GM19023 (cell line): Measurements from ENCODE around the gene CCDC88C.
"Not testable (repeated sequence)": the region's sequence is repeated elsewhere in the genome, so short reads cannot be mapped to it uniquely, and the experiment has no call there.

Experiments
- ATAC-seq: cut with Tn5 transposase; IDR thresholded peaks from one replicate; pipeline ENCODE4 v1.9.1; 2021; ENCODE audit warnings: mild to moderate bottlenecking, moderate library complexity; ENCODE audit not compliant: unreplicated experiment

The CCDC88C gene, protein sequence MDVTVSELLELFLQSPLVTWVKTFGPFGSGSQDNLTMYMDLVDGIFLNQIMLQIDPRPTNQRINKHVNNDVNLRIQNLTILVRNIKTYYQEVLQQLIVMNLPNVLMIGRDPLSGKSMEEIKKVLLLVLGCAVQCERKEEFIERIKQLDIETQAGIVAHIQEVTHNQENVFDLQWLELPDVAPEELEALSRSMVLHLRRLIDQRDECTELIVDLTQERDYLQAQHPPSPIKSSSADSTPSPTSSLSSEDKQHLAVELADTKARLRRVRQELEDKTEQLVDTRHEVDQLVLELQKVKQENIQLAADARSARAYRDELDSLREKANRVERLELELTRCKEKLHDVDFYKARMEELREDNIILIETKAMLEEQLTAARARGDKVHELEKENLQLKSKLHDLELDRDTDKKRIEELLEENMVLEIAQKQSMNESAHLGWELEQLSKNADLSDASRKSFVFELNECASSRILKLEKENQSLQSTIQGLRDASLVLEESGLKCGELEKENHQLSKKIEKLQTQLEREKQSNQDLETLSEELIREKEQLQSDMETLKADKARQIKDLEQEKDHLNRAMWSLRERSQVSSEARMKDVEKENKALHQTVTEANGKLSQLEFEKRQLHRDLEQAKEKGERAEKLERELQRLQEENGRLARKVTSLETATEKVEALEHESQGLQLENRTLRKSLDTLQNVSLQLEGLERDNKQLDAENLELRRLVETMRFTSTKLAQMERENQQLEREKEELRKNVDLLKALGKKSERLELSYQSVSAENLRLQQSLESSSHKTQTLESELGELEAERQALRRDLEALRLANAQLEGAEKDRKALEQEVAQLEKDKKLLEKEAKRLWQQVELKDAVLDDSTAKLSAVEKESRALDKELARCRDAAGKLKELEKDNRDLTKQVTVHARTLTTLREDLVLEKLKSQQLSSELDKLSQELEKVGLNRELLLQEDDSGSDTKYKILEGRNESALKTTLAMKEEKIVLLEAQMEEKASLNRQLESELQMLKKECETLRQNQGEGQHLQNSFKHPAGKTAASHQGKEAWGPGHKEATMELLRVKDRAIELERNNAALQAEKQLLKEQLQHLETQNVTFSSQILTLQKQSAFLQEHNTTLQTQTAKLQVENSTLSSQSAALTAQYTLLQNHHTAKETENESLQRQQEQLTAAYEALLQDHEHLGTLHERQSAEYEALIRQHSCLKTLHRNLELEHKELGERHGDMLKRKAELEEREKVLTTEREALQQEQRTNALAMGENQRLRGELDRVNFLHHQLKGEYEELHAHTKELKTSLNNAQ (N-terminal part only)

DNA sequence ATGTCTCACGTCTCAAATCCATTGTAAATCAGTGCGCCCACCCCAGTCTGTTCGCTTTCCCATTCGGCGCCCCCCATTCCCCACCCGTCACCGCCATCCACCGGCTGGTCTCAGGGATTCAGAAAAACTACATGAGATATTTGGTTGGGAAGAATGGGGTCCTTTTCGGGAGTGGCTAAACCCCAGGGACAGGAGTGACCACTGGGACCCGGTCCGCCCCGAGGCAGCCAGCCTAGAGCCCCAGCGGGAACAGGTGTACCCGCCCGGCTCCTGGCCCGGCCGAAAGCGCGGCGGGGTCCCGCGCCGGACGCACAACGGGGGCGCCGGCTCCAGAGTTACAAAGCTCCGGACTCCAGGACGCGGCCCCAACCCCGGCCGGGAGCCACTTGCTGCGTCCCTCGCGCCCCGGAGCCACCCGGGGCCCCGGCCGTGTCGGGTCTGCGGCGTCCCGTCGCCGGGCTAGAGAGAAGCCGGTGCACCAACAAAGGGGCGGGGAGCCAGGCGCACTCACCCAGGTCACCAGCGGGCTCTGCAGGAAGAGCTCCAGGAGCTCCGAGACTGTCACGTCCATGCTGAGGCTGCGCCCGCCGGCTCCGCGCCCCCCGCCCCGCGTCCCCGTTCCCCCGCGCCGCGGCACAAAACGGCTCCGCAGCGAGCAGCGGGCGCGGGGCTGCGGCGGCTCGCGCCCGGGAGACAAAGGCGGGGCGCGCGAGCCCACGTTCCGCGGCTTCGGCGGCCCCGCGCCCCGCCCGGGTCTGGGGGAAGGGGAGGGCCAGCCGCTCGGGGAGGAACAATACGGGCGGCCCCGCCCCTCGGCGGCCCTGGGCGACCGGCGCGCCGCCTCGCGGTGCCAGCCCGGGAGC is at the start of gene CCDC88C:
Gene CCDC88C, minus strand, starts transcription at position 701 of the 863 bp plus-strand sequence. Its CDS starts 130 bp downstream, at position 571.
- peak; percentile 59 for ATAC-seq

DNA sequence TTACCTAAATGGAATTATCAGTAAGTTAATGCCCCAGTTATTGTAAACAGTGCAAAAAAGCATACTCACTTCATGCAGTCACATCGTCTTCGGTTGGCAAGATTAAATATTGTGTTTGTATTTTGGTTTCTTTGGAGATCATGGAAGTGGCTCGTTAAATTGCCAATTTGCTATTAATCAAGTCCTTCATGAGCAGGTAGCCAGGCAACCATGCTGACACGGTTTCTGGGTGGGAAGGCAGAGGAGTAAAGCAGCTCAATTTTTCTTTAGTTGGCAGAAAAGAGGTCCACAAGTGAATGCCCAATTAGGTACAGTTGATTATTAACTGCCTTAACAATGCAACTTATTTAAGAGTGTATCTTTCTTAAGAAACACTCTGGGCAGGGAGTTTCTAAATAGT is 48.6 kb upstream of the CCDC88C start:
- no peak for ATAC-seq

DNA sequence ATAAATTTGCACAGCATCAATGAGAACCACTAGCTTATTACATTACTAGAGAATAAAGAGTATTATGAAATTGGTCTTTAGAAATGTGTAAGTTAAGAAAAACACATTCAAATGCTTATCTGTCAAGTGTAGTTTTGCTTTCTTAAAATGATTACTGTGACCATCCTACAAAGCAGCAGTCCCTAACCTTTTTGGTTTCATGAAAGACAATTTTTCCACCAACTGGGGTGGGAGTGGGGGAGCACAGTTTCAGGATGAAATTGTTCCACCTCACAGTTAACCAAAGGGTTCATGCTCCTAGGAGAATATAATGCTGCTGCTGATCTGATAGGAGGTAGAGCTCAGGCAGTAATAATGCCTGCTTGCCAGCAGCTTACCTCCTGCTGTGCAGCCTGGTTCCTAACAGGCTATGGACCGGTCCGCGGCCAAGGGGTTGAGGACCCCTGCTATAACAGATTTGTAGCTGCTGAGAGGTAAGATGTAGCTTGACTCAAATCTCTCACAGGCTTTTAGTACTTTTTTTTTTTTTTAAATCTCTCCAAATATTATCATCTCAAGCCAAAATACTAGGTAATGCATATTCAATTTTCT is 47.1 kb upstream of the CCDC88C start:
- ATAC-seq: no peak

DNA sequence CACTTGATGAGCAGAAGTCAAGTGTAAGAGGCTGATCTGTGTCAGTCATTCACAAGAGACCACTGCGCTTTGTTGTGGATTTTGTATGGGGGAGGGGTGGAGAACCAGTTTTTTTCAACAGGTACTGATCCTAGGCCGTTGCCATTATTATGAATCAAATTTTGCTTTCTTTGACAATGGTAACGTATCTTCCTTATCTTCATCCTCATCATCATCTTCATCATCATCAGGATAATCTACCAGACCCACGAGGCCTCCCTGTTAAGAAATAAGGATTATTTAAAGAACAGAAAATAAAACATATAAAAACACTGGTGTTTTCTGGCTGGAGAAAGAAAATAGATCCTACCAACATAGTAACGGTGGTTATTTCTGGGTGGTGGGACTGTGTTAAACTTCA is 41.0 kb upstream of the CCDC88C start:
- no peak for ATAC-seq

DNA sequence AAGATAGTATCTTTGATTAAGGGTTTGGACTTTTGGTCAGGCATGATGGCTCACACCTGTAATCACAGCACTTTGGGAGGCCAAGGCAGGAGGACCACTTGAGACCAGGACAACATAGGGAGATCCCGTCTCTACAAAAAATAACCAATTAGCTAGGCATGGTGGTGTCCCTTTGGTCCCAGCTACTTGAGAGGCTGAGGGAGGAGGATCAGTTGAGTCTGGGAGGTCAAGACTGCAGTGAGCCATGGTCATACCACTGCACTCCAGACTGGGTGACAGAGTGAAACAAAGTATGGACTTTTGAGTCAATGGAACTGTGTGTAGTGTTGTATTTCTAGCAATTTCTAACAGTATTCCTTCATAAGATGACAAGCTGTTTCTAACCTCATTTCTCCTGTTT is 38.7 kb upstream of the CCDC88C start:
- ATAC-seq: no peak

DNA sequence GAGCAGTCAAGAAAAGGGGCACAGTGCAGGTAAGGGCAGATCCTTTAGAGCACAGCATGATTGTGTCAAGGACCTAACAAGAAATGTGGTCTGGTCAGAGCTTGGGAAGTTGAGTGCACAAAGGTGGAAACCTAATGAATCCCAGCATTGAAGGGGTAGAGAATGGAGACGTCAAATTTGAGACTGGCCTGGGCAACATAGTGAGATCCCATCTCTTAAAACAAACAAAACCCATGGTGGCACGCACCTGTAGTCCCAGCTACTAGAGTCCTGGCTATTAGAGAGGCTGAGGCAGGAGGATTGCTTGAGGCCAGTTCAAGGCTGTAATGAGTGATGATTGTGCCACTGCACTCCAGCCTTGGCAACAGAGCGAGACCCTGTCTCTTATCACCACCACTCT is 37.0 kb upstream of the CCDC88C start:
- no peak for ATAC-seq

DNA sequence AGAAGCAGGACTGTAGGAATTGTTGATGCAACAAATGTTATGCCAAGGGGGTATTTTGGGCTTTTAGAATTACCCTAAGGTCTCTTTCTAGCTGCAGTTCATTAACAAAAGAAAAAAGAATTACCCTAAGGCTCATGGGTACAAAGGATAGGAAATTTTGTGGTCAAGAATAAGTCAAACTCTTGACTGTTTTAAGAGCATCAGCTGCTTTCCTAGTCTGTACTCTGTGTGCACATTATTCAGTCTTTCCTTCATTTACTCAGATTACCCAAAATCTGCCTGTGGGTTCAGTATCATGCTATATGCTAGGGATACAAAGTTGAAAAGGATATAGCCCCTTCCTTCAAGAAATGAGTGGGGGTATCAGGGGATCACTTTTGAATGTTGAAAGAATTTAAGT is 36.5 kb upstream of the CCDC88C start:
- ATAC-seq: no peak

DNA sequence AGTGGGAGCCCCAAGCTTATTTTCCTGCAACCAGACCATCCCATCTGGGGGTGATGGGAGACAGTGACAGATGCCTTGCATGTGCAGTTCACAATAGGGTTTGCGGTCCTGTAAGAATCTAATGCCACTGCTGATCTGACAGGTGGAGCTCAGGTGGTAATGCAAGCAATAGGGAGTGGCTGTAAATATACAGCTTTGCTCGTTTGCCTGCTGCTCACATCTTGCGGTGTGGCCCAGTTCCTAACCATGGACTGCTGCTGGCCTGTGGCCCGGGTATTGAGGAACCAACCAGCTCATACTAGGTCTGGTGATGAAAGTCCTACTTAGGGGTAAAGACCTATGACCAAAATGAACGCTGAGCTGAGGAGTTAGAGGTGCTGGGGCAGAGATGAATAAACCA is 36.1 kb upstream of the CCDC88C start:
- ATAC-seq: no peak

DNA sequence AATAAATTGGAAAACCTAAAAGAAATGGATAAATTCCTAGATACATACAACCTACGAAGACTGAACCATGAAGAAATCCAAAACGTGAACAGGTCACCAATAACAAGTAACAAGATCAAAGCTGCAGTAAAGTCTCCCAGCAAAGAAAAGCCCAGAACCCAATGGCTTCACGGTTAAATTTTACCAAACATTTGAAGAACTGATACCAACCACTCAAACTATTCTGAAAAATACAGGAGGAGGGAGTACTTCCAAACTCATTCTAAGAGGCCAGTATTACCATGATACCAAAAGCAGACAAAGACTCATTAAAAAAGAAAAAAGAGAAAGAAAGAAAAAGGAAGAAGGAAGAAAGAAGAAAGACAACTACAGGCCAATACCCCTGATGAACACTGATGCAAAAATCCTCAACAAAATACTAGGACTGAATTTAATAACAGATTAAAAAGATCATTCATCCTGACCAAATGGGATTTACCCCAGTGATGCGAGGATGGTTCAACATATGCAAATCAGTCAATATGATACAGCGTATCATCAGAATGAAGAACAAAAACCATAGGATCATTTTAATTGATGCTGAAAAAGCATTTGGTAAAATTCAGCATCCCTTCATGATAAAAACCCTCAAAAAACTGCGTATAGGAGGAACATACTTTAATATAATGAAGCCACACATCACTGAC is 26.9 kb upstream of the CCDC88C start:
- no peak for ATAC-seq

DNA sequence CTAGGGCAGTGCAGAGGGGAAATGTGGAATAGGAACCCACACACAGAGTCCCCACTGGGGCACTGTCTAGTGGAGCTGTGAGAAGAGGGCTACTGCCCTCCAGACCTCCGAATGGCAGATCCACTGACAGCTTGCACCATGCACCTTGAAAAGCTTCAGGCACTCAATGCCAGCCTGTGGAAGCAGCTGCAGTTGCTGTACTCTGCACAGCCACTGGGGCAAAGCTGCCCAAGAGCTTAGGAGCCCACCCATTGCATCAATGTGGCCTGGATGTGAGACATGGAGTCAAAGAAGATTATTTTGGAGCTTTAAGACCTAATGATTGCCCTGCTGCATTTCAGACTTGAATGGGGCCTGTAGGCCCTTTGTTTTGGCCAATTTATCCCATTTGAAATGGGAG is 21.7 kb upstream of the CCDC88C start:
- no peak for ATAC-seq

DNA sequence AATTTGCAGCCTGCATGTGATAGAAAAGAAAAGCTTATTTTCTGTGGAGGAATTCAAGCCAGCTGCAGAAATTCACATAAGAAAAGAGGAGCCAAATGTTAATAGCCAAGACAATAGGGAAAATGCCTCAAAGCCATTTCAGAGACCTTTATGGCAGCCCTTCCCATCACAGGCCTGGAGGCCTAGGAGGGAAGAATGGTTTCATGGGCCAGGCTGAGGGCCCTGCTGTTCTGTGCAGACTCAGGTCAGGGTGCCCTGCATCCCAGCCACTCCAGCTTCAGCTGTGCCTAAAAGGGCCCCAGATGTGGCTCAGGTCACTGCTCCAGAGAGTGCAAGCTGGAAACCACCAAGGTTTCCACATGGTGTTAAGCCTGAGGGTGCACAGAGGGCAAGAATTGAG is 21.2 kb upstream of the CCDC88C start:
- no peak for ATAC-seq

DNA sequence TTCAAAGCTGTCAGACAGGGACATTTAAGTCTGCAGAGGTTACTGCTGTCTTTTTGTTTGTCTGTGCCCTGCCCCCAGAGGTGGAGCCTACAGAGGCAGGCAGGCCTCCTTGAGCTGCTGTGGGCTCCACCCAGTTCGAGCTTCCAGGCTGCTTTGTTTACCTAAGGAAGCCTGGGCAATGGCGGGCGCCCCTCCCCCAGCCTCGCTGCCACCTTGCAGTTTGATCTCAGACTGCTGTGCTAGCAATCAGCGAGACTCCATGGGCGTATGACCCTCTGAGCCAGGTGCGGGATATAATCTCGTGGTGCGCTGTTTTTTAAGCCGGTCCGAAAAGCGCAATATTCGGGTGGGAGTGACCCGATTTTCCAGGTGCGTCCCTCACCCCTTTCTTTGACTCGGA is 18.6 kb upstream of the CCDC88C start:
- ATAC-seq: not testable (repeated sequence)

DNA sequence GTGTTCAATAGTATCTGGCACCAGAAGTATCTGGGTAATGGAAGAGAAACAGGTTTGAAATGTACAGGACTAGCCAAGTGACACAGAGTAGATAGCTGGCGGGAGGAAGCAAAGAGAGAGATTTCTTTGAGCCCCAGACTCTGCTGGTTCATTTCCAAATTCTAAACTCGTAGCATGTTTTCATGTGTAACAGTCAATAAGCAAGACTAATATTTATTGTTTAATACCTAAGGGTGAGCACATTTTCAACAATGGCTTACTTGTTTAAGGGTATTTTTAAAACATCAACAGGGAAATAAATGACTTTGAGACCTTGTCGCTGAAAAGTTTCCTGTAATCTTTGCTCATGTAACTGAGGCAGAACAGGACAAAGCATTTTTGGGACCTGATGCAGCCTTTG is 11.8 kb upstream of the CCDC88C start:
- ATAC-seq: no peak

DNA sequence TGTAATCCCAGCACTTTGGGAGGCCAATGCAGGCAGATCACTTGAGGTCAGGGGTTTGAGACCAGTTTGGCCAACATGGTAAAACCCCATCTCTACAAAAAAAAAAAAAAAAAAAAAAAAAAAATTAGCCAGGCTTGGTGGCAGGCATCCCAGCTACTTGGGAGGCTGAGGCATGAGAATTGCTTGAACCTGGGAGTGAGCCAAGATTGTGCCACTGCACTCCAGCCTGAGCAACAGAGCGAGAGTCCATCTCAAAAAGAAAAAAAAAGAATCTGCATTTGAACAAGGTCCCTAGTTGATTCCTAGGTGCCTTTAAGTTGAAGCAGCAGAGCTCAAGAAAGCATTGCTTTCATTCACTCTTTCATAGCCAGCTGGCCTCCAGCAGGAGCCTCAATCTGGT is 11.3 kb upstream of the CCDC88C start:
- ATAC-seq: not testable (repeated sequence)

DNA sequence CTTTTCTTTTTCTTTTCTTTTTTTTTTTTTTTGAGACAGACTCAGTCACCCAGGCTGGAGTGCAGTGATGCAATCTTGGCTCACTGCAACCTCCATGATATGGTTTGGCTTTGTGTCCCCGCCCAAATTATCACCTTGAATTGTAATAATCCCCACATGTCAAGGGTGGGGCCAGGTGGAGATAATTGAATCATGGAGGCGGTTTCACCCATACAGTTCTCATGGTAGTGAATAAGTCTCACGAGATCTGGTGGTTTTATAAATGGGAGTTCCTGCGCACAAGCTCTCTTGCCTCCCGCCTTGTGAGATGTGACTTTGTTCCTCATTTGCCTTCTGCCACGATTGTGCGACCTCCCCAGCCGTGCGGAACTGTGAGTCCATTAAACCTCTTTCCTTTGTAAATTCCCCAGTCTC is 7.9 kb upstream of the CCDC88C start:
- not testable (repeated sequence) for ATAC-seq

DNA sequence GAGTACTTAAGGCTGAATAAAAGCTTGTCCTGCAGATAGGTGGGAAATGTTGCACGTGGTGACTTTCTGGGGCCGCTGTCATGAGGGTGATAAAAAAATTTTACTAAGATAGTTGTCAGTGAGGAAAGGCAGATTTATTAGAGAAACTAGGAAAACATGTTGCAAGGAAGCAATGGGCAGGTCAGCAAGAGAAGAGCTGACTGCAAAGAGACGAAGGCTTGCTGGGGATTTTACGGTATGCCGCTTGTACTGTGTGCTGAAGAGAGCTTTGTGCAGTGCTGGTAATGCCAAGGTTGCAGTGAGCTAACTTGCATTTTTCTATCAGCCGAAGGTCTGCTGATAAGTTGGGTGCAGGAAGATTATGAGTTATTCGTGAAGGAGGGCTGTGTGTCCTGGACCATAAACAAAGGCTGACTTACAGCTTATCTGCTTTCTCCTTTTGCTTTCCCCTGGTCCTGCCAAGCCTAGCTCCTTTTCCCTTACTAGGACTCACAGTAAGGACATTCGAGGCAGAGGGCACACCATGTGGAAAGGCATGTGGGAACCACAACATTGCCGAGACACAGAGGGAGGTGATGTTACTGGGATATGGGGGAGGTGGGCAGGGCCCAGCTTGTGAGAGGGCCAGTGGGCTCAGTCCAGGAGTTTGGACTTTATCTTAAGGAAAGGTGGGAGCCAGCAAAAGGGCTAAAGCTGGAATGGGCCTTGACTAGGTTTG is 7.4 kb upstream of the CCDC88C start:
- ATAC-seq: no peak

DNA sequence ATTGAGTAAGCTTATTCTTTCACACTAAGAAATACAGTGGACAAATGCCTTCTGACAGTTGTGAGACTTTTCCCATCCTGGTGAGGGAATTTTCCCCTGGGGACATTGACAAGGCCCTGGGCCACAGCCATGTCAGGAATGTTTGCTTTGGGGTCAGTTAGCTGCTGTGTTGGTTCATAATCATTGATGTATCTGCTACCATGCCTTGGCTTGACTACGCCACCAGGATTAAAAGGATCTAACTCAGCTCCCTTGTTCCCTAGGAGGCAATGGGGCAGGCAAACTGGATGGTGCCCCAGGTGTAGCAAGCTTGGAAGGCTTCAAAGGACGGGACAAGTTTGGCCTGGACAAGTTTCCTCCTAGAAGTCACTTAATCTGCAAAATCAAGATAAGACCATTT is 3.1 kb upstream of the CCDC88C start:
- no peak for ATAC-seq

DNA sequence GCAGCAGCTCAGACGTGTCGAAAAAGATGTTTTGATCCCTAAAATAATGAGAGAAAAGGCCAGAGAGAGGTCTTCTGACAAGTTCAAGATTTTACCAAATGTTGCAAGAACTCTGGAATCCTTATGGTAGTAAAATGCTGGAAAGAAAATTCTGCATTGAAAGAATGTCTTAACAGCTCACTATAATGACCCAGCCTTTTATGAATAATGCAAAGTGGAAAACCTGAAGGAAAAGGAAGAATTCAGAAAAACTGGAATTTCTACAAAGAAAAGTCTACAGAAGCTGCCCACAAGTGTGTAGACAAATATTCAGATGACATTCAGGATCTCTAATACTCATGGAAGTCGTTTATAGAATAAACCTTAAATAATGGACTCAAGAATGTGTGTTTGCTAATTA is 1.8 kb upstream of the CCDC88C start:
- no peak for ATAC-seq

DNA sequence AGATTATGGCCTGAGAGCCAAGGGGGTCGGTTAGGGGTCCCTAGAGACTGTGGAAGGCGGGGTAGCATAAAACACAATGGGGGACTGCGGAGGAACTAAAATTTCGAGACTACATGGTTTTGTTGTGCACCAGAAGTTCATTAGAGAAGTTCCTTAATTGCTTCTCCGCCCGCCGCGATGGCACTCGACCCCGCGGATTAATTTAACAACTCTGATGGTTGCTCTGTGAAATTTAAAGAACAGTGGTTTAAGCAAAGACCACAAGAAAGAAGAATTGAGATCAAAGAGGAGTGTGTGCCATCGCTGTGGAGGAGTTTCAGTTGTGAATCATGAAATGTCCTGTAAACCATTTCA is 1.4 kb upstream of the CCDC88C start:
- ATAC-seq: no peak
